GM12878 (cell line): ENCODE results near the gene KRTAP9-4.
"Not testable (repeated sequence)": the region's sequence is repeated elsewhere in the genome, so short reads cannot be mapped to it uniquely, and the experiment has no call there.

Experiments used
- CTCF ChIP-seq, 3 experiments: IDR thresholded peaks in 2 of 3; conservative IDR thresholded peaks in 1 of 3; 2 replicates each; pipeline ENCODE4 v1.5.1; 2011; ENCODE audit warnings: low read depth in 3 of 3, low read length in 3 of 3, mild to moderate bottlenecking in 3 of 3, control low read depth in 2 of 3, moderate library complexity in 2 of 3, inconsistent platforms in 1 of 3, mixed read lengths in 1 of 3; ENCODE audit not compliant: control insufficient read depth in 2 of 3, insufficient read depth in 1 of 3; ENCODE audit errors: extremely low read depth in 1 of 3
- FOXK2 ChIP-seq: fragments of 450-650 bp; IDR thresholded peaks from 2 replicates; pipeline ENCODE4 v1.6.1; 2017; ENCODE audit warnings: mild to moderate bottlenecking, moderate library complexity
- PBX3 ChIP-seq: IDR thresholded peaks from 2 replicates; pipeline ENCODE4 v1.6.1; 2011; ENCODE audit warnings: mild to moderate bottlenecking, low read depth, low read length, moderate library complexity; ENCODE audit not compliant: insufficient replicate concordance
- POLR2AphosphoS5 ChIP-seq: IDR thresholded peaks from 2 replicates; pipeline ENCODE4 v1.6.1; 2011; ENCODE audit warnings: mild to moderate bottlenecking, low read length, inconsistent platforms
- TCF3 ChIP-seq: IDR thresholded peaks from 2 replicates; pipeline ENCODE4 v1.6.1; 2012; ENCODE audit warnings: low read depth, mild to moderate bottlenecking, low read length, borderline replicate concordance; ENCODE audit not compliant: insufficient read depth
- USF2 ChIP-seq: IDR thresholded peaks from 2 replicates; pipeline ENCODE4 v1.6.1; 2011; ENCODE audit warnings: low read depth, low read length, improper control_type of control experiment, borderline replicate concordance

GRCh38 chr17:41246995-41247787, 2.3 kb upstream of the KRTAP9-4 start:
- not testable (repeated sequence) for TF ChIP-seq TCF3; CTCF (IDR thresholded peaks at IDR 0.05 in 2 of 3, conservative IDR thresholded peaks at IDR 0.05 in 1 of 3; ENCODE audit: control insufficient read depth in 2 of 3, extremely low read depth in 1 of 3, insufficient read depth in 1 of 3, low read depth in 3 of 3, low read length in 3 of 3); USF2; FOXK2; PBX3; POLR2AphosphoS5
